ENCODE data around the gene DAGLB.
A peak's percentile ranks its signal among the peaks of the same experiment; 100 is the strongest.
"Not testable (repeated sequence)": the region's sequence is repeated elsewhere in the genome, so short reads cannot be mapped to it uniquely, and the experiment has no call there.

DAGLB gene

GRCh38 chr7:6398943-6399342 is 48.8 kb downstream of the DAGLB start:
- peak in 2 of 51 donors; percentile 30 to 31 for DNase-seq

- not testable (repeated sequence) for DNase-seq
Observed at GRCh38 chr7:6397759-6398495, 49.8 kb downstream of the DAGLB start.

DNA sequence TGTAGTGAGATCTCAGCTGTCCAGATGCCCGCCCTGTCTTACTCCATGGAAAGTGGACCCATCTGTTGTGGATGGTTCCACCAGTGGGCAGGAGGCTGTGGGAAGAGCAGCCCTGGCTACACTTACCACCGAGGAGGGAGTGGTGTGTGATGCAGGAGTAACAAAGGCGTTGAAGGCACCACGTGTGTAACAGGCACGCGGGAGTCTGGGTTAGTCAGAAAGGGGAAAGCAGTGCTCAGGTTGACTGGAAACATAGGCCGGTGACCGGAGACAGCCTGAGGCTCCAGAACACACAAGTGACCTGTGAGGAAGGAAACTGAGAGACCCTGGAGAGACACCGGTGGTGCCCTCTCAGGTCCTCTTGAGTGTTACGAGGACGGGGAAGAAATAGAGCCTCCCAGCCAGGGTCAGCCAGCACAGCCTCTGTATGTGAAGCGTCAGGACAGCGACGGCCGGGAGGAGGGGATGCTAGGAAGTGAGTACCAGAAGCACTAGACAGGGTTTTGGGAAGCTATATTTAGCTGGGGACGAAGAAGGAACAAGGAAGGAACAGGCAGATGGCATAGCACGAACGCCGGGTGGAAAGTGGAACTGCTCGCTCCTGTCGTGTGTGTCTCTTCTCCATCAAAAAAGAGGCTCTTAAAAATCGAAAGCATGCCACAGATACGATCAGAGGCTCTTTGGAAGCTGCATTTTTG is 51.7 kb downstream of the DAGLB start:
- peak in 14 of 51 donors; percentile 9 to 79 (median 28) for DNase-seq

DNA sequence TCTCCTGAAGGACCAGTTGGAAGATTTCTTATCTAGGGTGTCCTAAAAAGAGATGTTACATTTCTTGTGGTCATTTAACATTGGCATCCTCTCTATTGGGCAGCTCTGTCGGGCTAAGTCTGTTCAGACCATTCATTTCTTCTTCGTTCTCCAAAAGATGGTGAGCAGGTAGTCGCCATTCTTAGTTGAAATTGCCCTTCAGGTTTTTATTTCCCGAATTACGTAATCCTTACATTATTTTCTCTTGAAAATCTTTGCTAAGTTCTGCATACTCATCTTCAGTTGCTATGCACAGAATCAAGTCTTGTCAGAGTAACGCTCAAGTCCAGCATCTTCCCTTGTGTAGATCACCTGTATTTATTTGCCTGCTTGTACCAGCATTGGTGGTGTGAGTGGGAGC is 53.6 kb downstream of the DAGLB start:
- DNase-seq = no peak

DNA sequence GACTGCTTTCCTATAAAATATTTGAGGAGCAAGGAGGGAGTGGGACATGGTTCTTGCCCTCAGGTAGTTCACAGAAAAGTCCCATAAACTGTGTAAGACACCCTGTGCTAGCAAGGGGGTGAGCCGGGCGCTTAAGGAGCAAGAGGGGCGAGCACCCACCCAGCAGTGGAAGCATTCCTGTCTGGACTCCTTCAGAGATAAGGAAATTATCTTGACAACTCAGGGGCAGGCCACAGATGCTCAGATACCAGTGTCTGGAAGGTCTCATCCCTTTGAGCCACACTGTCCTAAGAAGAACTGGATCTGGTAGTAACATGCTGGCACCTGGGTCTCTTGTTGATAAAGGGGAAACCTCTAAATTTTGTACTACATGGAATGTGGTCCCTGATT is 54.1 kb downstream of the DAGLB start:
- DNase-seq = no peak

DNA sequence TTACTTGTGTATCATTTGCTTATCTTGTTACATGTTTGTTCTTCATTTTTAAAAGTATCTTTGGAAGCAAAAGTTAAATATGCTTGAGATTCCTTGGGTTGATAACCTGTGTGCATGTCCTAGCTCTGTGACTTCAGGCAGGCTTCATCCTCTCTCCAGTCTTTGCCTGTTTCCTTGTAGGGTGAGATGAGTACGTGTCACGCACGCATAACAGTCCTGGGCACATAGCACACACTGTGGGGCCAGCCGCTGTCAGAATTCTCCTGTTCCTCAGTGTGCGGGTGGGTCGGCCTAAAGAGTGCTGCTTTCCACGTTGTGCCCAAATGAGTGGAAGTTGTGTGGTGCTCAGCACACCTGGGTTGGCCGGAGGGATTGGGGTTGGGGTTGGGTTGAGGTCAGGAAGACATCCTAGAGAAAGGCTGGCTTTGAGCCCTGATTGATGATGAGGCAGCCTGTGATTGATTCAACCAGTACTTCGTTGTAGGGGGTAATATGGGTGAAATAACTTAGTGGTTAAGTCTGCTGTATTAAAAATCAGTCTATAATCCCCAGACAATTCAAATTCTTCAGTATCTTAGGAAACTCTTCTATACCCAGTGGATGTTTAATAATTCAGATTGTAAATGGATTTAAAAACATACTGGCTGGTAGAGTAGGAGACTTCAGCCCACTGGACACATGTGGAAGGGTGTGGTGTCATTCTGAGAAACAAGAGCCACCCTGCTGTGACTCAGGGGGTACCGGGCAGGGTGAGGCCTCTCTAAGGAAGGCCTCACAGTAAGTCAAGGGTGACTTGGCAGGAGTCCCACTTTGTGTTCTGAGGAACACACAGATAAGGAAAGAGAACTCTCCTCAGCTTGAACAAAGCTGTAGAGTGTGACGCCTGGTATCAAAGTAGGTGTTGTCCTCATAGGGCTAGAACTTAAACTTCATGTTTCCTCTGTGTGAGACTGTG is 54.8 kb downstream of the DAGLB start:
- peak in 4 of 51 donors; percentile 12 to 42 (median 18) for DNase-seq

DNA sequence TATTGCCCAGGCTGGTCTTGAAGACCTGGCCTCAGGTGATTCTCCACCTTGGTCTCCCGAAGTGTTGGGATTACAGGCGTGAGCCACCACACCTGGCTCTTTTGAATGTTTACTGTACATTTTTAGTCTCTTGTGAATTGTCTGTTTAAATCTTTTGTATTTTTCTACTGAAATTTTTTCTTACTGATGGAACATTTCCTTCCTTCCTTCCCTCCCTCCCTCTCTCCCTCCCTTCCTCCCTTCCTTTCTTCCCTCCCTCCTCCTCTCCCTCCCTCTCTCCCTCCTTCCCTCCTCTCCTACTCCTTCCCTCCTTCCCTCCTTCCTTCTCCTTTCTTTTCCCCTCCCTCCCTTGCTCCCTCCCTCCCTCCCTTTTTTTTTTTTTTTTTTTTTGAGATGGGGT is 58.0 kb downstream of the DAGLB start:
- no peak for DNase-seq

- no peak for DNase-seq
Observed at GRCh38 chr7:6387734-6388294, 59.9 kb downstream of the DAGLB start.

DNA sequence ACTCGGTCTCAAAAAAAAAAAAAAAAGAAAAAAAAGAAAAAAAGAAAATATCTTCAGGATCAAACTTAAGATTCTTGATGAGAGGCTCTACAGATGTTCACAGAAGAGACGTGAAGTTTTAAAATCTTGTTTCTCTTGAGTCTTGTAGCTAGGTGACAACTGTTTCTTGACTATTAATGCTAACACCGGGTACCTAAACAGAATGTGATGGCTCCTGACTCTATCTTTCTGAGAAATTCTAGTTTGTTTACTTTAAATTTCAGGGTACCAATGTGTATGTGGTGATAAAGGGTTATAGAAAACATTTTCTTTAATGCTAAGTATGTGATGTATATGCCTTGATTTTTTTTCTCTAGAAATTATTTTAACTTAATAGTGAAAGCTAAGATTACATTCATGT is 61.0 kb downstream of the DAGLB start:
- no peak for DNase-seq

DNA sequence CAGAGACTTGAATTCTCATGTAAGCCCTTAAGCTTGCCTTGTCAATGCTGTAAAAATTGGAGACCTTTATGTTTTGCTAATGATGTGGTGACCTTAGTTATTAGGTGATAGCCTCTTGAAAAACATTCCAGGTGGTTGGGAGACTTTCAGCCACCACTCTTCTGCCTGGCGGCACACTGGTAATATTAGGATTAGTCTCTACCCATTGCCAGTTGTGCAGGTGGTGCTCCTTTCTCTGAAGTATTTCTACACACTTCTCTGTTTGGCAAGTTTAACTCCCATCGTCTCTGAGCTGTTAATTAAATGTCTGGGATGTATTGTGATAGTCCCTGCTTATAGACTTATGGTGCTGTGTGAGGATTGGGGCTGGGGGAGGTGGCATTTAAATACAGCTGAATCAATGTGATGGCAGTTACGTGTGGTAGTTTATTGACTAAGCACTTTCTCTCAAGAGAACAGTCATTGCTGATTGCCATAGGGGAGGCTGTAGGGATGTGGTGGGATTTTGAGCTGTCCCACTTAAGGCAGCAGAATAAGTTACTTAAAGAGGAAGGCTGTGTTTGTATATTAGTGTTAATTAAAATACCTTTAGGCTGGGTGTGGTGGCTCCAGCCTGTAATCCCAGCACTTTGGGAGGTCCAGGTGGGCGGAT is 61.7 kb downstream of the DAGLB start:
- DNase-seq = no peak

- DNase-seq = no peak
Observed at GRCh38 chr7:6385110-6385781, 62.5 kb downstream of the DAGLB start.

- no peak for DNase-seq
Observed at GRCh38 chr7:6384327-6384726, 63.4 kb downstream of the DAGLB start.

DNA sequence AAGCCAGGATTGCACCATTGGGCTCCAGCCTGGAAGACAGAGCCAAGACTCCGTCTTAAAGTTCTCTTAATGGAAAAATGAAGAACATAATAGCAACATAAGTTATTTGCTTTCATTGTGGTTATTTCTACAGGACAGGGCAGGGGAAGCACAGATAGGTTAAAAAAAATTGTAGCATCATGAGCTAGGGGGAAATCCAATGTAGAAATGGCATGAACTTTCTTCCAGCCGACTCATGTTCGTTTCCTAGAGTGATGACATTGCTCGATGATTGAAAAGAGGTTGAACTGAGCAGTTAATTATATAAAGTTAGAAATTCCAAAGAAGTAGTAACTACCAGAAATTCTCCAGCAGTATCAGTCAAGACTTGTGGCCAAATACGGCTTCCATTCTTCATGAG is 64.9 kb downstream of the DAGLB start:
- no peak for DNase-seq

- not testable (repeated sequence) for DNase-seq
Observed at GRCh38 chr7:6381846-6382245, 65.9 kb downstream of the DAGLB start.

DNA sequence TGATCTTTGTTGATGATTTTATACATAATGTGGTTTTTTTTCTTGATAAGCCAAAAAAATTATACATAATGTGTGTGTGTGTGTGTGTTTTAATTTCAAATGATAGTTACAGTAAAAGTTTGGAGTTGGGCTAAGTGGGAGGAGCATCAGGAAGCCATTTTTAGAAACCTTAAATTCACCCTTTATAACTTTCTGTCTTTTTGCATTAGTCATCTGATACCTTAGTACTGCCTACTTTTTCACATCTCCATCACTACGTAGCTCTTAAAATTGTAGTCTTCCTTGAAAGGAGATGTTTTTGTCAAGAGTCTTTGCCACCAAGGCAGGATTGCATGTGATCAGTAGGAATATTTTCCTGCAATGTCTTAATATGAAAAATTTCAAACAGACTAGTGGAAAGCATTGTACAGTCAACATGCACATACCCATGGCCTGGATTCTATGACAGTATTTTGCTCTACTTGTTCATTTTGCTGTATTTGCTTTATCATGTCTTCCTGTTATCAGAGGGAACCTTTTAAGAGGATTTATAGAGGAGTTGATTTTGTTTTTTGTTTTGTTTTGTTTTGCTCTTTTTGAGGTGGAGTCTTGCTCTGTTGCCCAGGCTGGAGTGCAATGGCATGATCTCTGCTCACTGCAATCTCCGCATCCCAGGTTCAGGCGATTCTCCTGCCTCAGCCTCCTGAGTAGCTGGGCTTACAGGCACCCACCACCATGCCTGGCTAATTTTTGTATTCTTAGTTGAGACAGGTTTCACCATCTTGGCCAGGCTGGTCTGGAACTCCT is 67.3 kb downstream of the DAGLB start:
- no peak for DNase-seq

DNA sequence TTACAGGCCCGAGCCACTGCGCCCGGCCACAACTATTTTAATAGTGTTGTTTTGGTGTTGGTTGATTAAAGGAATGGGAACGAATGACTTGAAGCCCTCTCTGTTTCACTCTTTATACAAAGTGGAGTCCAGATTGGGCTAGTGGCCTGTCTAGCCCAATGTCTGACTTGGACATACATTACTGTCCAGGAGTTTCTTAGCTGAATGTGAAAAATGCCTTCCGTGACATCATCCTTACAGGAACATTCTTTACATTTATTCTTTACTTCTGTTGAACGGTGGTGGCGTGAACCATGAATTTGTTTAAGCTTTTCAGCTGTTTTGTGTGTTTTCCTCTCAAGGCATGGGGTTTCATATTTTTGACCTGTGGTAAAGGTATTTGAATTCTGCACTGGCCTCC is 67.9 kb downstream of the DAGLB start:
- DNase-seq = no peak

DNA sequence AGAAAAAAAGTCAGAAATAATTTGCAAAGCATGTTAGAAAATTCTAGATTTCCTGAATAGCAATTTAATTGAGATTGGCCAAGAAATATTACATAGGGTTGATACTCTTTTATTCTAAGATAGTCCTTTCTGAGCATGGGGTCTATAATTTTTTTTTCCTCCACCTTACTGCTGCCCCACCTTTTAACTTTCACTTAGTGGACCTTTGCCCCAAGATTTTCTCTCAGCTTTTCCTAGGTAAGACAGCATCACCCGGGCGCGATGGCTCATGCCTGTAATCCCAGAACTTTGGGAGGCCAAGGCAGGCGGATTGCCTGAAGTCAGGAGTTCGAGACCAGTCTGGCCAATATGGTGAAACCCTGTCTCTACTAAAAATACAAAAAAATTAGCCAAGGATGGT is 69.2 kb downstream of the DAGLB start:
- DNase-seq = not testable (repeated sequence)

- DNase-seq = no peak
Observed at GRCh38 chr7:6376820-6377219, 70.9 kb downstream of the DAGLB start.

DNA sequence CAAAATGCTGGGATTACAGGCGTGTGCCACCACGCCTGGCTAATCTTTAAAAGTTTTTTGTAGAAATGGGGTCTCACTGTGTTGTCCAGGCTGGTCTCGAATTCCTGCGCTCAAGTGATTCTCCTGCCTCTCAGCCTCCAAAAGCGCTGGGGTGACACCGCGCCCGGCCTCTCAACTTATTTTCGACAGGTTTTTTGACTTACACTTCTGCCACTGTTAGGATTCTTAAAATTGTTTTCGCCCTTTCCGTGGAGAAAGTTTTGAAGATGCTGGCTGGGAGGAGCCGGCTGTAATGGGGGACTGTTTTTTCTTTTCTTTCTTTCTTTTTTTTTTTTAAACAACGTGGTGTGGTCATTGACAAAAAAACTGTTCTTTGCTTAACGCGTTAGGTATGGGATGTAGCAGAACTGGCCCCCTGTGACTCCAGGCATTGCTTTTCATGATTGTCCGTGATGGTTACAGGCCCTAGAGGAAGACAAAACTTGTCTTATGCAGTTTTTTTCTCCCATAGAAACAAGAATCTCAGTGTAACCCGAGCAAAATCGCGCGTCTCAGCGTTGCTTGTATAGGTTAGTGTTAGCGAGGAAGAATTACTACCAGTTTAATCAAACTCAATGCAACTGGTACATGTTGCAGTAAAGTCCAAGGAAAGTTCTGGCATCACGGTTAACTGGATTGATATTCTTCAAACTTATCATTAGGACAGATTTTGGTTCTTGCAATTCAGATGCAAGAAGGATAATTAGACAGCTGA is 72.2 kb downstream of the DAGLB start:
- no peak for DNase-seq

All from hypothalamus (tissue), 51 donors.